K562 (cell line): ENCODE data around the gene TBX19. TPM values are rescaled to one million over a fixed set of nuclear protein-coding genes. Genes with fewer than 3 reads are reported as not detected.

ENCODE experiments used
- ATAC-seq: fragments of 200-7000 bp; cut with Tn5 transposase; 3 replicates; pipeline ENCODE4 v1.9.1; 2020; ENCODE audit warnings: moderate library complexity
- BruUV-seq: library from RNA; stranded (reverse); fragments of 400-500 nt; replicated peaks from 2 replicates; lab custom pipeline; 2021; lab: Mats Ljungman, UMichigan
- CTCF ChIA-PET: fragments of 300-600 bp; formaldehyde crosslinking; extraction: SDS; loops from one replicate; lab custom pipeline; 2021; ENCODE audit warnings: low intra/inter-chr PET ratio; lab: Yijun Ruan, JAX
- POLR2A ChIA-PET: fragments of 300-600, 350-650 bp; sonication (Branson Sonifier 250); formaldehyde crosslinking; extraction: SDS; loops from one replicate; lab custom pipeline; 2021; ENCODE audit warnings: antibody characterized with exemption, inconsistent platforms; lab: Yijun Ruan, JAX
- DNase-seq, 4 experiments: peaks; one replicate each; pipeline versions ENCODE4 v3.0.0 to v3.0.0-alpha.2; 2011 to 2018; ENCODE audit warnings: low spot score in 3 of 4, mixed read lengths in 3 of 4; ENCODE audit errors: extremely low read depth in 1 of 4
- FAIRE-seq: peaks from 2 replicates; lab custom pipeline; 2011; peaks lifted over from hg19 to GRCh38; lab: Jason Lieb, UNC
- H2AFZ ChIP-seq: 2 replicates; pipeline ENCODE4 v1.6.0; 2011; ENCODE audit warnings: low read depth, low read length, control low read depth, inconsistent platforms
- H3K27ac ChIP-seq: fragments of 200-600 bp; 3 replicates; pipeline ENCODE4 v1.8.0; 2011; ENCODE audit warnings: low read depth, mild to moderate bottlenecking, control low read depth, inconsistent platforms, low read length, moderate library complexity, mixed read lengths; ENCODE audit errors: extremely low read depth
- H3K27me3 ChIP-seq, 2 experiments: fragments of 300-600 bp in 1 of 2; 2 replicates in 1 of 2; 3 replicates in 1 of 2; pipeline versions ENCODE4 v1.6.0 to v1.8.0; 2011; ENCODE audit warnings: inconsistent platforms in 2 of 2, low read length in 2 of 2, mild to moderate bottlenecking in 1 of 2, mixed read lengths in 1 of 2, moderate library complexity in 1 of 2; ENCODE audit not compliant: control insufficient read depth in 2 of 2, insufficient read depth in 2 of 2
- H3K36me3 ChIP-seq: fragments of 300-600 bp; 3 replicates; pipeline ENCODE4 v1.8.0; 2011; ENCODE audit warnings: mild to moderate bottlenecking, low read length, inconsistent platforms; ENCODE audit not compliant: control insufficient read depth, insufficient read depth
- H3K4me1 ChIP-seq, 2 experiments: fragments of 200-600 bp in 1 of 2; replicated peaks in 1 of 2; 2 replicates in 1 of 2; 3 replicates in 1 of 2; pipeline versions ENCODE4 v1.5.1 to v1.8.0; 2011; ENCODE audit warnings: inconsistent platforms in 2 of 2, low read length in 2 of 2, mild to moderate bottlenecking in 1 of 2, mixed read lengths in 1 of 2, moderate library complexity in 1 of 2; ENCODE audit not compliant: control insufficient read depth in 2 of 2, insufficient read depth in 2 of 2
- H3K4me2 ChIP-seq: 2 replicates; pipeline ENCODE4 v1.6.1; 2011; ENCODE audit warnings: low read length, control low read depth, inconsistent platforms, mixed read lengths; ENCODE audit not compliant: insufficient read depth
- H3K4me3 ChIP-seq: fragments of 200-600 bp; sonication (generic), shearing (Covaris generic); 2 replicates; pipeline ENCODE4 v1.5.1; 2016; ENCODE audit warnings: control low read depth, inconsistent platforms
- H3K79me2 ChIP-seq: fragments of 200-600 bp; 3 replicates; pipeline ENCODE4 v1.8.0; 2011; ENCODE audit warnings: low read length, inconsistent platforms; ENCODE audit not compliant: control insufficient read depth, insufficient read depth
- H3K9ac ChIP-seq, 2 experiments: 2 replicates each; pipeline versions ENCODE4 v1.6.0 to v1.6.1; 2011; ENCODE audit warnings: low read depth in 2 of 2, low read length in 2 of 2, control low read depth in 1 of 2, inconsistent platforms in 1 of 2, mild to moderate bottlenecking in 1 of 2, mixed read lengths in 1 of 2; ENCODE audit not compliant: insufficient read depth in 1 of 2
- H3K9me1 ChIP-seq: one replicate; pipeline ENCODE4 v1.6.0; 2011; ENCODE audit warnings: inconsistent platforms, mild to moderate bottlenecking, low read length, moderate library complexity; ENCODE audit not compliant: control insufficient read depth, insufficient read depth
- H3K9me3 ChIP-seq: replicated peaks from 2 replicates; pipeline ENCODE4 v1.5.1; 2011; ENCODE audit warnings: low read depth, low read length, inconsistent platforms; ENCODE audit not compliant: control insufficient read depth, insufficient read depth
- H4K20me1 ChIP-seq: replicated peaks from 2 replicates; pipeline ENCODE4 v1.6.1; 2011; ENCODE audit warnings: low read length, inconsistent platforms, mixed read lengths; ENCODE audit not compliant: control insufficient read depth, insufficient read depth
- CREM ChIP-seq: IDR thresholded peaks from 2 replicates; pipeline ENCODE4 v1.6.1; 2014; ENCODE audit warnings: antibody characterized with exemption, low read depth
- EP400 ChIP-seq: fragments of 450-650 bp; IDR thresholded peaks from 2 replicates; pipeline ENCODE4 v1.6.1; 2017; ENCODE audit warnings: antibody characterized with exemption, mild to moderate bottlenecking, moderate library complexity
- MED1 ChIP-seq: sonication (generic); formaldehyde crosslinking; IDR thresholded peaks from 2 replicates; pipeline ENCODE4 v1.8.1; 2023; ENCODE audit warnings: missing genetic modification reagents, borderline replicate concordance
- NR2F6 ChIP-seq: fragments of 450-650 bp; formaldehyde crosslinking; IDR thresholded peaks from 2 replicates; pipeline ENCODE4 v1.4.0; 2020; ENCODE audit warnings: mild to moderate bottlenecking
- PPARD ChIP-seq: fragments of 250-450 bp; sonication (Bioruptor Pico); IDR thresholded peaks from 2 replicates; pipeline ENCODE4 v1.8.0; 2022; ENCODE audit warnings: inconsistent platforms, mild to moderate bottlenecking, moderate library complexity
- THRB ChIP-seq: fragments of 450-650 bp; formaldehyde crosslinking; conservative IDR thresholded peaks from 2 replicates; pipeline ENCODE4 v1.4.0; 2022; ENCODE audit warnings: mild to moderate bottlenecking, missing genetic modification characterization
- ZBED1 ChIP-seq: IDR thresholded peaks from 2 replicates; pipeline ENCODE4 v1.6.1; 2014
- ZBTB1 ChIP-seq: sonication (generic); formaldehyde crosslinking; IDR thresholded peaks from 2 replicates; pipeline ENCODE4 v1.8.1; 2023; ENCODE audit warnings: missing genetic modification reagents, low read depth, mild to moderate bottlenecking, borderline replicate concordance
- ZBTB12 ChIP-seq: fragments of 250-450 bp; sonication (Bioruptor Pico); IDR thresholded peaks from 2 replicates; pipeline ENCODE4 v1.4.0; 2020
- WGBS: fragments of 100-300 bp; shearing (Covaris generic); methylation state at CpG from one replicate; pipeline ENCODE4 v1.1.6; 2016; ENCODE audit warnings: low coverage, mixed read lengths; ENCODE audit not compliant: insufficient coverage; ENCODE audit errors: missing lambda C conversion rate; 5-methylcytosine and 5-hydroxymethylcytosine counted together
- in situ Hi-C: fragments of 300-500 bp; cut with MboI; formaldehyde crosslinking; loops from 4 replicates; pipeline ENCODE4 v1.15.0; 2018; ENCODE audit warnings: inconsistent platforms, mixed read lengths
- intact Hi-C: fragments of 100-400 bp; cut with micrococcal nuclease; formaldehyde crosslinking; loops from 2 replicates; pipeline ENCODE4 v1.14.2; 2022
- polyA plus RNA-seq, 8 experiments: library from polyadenylated mRNA; depleted of rRNA in 4 of 8; stranded (reverse) in 5 of 8; unstranded in 3 of 8; fragments of >200 nt; fragmentation: Nextera tagmentation in 2 of 8; fragmentation: Illumina TruSeq in 1 of 8; extraction: Ambion mirVana in 2 of 8; extraction: Trizol in 1 of 8; gene quantifications; 2 replicates each; pipeline versions ENCODE4 v1.2.1 to v1.2.3, GENCODE V29; 2011 to 2014; ENCODE audit warnings: inconsistent platforms in 1 of 8, missing spikeins in 1 of 8
- total RNA-seq, 7 experiments: library from RNA; depleted of rRNA in 6 of 7; stranded (reverse); fragments of >200 nt in 6 of 7; fragmentation: Illumina TruSeq in 2 of 7; extraction: Trizol in 2 of 7; gene quantifications; 2 replicates each; pipeline versions ENCODE4 v1.2.1 to v1.2.3, GENCODE V29; 2011 to 2021; ENCODE audit warnings: low replicate concordance in 1 of 7
- TF ChIP-seq, protein P1 (sequence below): sonication (generic); IDR thresholded peaks from 2 replicates; pipeline ENCODE4 v1.6.1; 2016

Gene TBX19
- total and polyA plus RNA-seq, 9 of the 15 experiments (the other 6 are each of a cell fraction or from before 2014, with no cell fraction given) = 0.32 to 3.1 (median 0.95) TPM

DNA sequence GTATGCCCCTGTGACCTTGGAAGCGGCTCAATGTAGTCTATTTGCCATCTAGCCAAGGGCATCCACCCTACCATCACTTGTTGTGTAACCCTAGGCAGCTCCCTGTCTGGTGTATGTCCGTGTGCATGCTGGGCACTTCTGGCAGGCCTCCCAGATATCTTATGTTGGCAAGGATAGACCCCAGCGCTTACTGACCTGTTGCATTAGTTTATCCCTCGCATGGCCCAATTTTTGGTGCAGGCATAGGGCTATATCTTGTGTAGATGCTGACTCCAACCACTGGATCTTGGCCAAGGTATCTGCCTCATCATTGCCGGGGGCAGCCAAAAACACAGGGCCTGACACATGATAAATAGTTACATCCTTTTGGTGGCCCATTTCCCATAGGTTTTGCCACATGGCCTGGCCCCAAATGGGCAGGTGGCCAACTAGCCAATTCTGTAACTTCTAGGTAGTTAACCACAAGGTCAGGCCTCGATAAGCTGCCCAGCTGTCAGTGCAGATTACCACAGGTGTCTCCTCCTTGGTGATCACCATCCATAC lies 14.0 kb upstream of the TBX19 start (continued):
- TF ChIP-seq ZBED1 = no peak
- TF ChIP-seq, all 486 proteins: peak for 6

DNA sequence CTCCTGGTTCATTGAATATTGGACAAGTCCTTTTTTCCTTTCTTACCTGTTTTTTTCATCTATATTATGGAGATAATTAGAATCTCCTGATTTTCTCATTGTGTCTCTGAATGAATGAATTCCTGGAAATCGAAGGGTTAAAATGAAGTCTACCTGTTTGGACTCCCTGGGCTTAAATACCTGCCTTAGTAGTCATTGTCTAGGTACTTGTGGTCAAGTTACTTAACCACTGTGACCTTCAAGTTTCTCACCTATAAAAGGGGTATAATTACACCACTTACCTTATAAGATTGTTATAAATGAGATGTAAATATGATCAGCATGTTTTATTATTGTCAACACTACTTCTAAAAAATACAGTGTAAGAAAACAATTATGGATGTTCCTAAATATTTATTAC lies 9.0 kb upstream of the TBX19 start:
- Histone ChIP-seq H3K27me3 (no peaks in the 10 kb centered on the region), H4K20me1 (no peaks in the 10 kb centered on the region), H3K9ac (no peak overlapping the region), H3K9me1 (no peaks in the 10 kb centered on the region), H3K4me3 (no peak overlapping the region), H3K4me1 (no peaks in the 10 kb centered on the region; a peak in 1 of 5 replicates), H3K4me2 (no peak overlapping the region), H3K79me2 (no peaks in the 10 kb centered on the region), H2AFZ (no peak overlapping the region), H3K36me3 (no peaks in the 10 kb centered on the region), H3K9me3 (no peaks in the 10 kb centered on the region), H3K27ac (no peak overlapping the region)
- no peak for FAIRE-seq
- 4% methylated on average over 1 of the region's 1 CpG for WGBS
- no peak for ATAC-seq
- intact Hi-C loops (no loop called here), in situ Hi-C loops (no loop called here)
- no peak for DNase-seq
- ChIA-PET POLR2A (interaction anchor here (0.7 to 3.7 kb wide), 2 partner anchors 9 to 46 kb away, joined by 3 to 14 read pairs; partner anchors contain the start of genes SFT2D2 and TBX19), CTCF (no interaction called here)
- no TSS peak for BruUV-seq
- no peak for TF ChIP-seq PPARD (CRISPR knock-in tag)
- no peak for TF ChIP-seq CREM
- no peak for TF ChIP-seq MED1
- TF ChIP-seq, protein P1, sequence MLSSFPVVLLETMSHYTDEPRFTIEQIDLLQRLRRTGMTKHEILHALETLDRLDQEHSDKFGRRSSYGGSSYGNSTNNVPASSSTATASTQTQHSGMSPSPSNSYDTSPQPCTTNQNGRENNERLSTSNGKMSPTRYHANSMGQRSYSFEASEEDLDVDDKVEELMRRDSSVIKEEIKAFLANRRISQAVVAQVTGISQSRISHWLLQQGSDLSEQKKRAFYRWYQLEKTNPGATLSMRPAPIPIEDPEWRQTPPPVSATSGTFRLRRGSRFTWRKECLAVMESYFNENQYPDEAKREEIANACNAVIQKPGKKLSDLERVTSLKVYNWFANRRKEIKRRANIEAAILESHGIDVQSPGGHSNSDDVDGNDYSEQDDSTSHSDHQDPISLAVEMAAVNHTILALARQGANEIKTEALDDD = no peak
- no peak for TF ChIP-seq NR2F6 (CRISPR knock-in tag)
- TF ChIP-seq EP400 = no peak
- TF ChIP-seq ZBTB12 (CRISPR knock-in tag) = no peak
- no peak for TF ChIP-seq THRB (CRISPR knock-in tag)
- no peak for TF ChIP-seq ZBTB1 (CRISPR knock-in tag)
